RPMI8226 (cell line): ENCODE results near the gene BCAT1.
A peak's percentile ranks its signal among the peaks of the same experiment; 100 is the strongest.
"Not testable (repeated sequence)": the region's sequence is repeated elsewhere in the genome, so short reads cannot be mapped to it uniquely, and the experiment has no call there.

Source experiments
- DNase-seq: peaks from one replicate; pipeline ENCODE4 v3.0.0-alpha.2; 2015

BCAT1 gene

GRCh38 chr12:24851883-24852282 lies 97.0 kb downstream of the BCAT1 start:
- not testable (repeated sequence) for DNase-seq

- DNase-seq = no peak
Observed at GRCh38 chr12:24851341-24851740, 97.6 kb downstream of the BCAT1 start.

- no peak for DNase-seq
Observed at GRCh38 chr12:24850496-24850895, 98.4 kb downstream of the BCAT1 start.

- no peak for DNase-seq
Observed at GRCh38 chr12:24848941-24849477, 99.9 kb downstream of the BCAT1 start.

GRCh38 chr12:24846689-24847088 lies 102.2 kb downstream of the BCAT1 start:
- DNase-seq = no peak

GRCh38 chr12:24845615-24846014 lies 103.3 kb downstream of the BCAT1 start:
- no peak for DNase-seq

GRCh38 chr12:24840046-24840800 lies 108.7 kb downstream of the BCAT1 start:
- DNase-seq = no peak

- DNase-seq = no peak
Observed at GRCh38 chr12:24839268-24839791, 109.6 kb downstream of the BCAT1 start.

GRCh38 chr12:24838531-24838950 lies 110.4 kb downstream of the BCAT1 start:
- DNase-seq = peak; percentile 73

- no peak for DNase-seq
Observed at GRCh38 chr12:24835377-24835776, 113.5 kb downstream of the BCAT1 start.

GRCh38 chr12:24833513-24833912 lies 115.4 kb downstream of the BCAT1 start:
- no peak for DNase-seq

GRCh38 chr12:24823808-24824515 lies 124.9 kb downstream of the BCAT1 start:
- DNase-seq = no peak

- no peak for DNase-seq
Observed at GRCh38 chr12:24822121-24822899, 126.6 kb downstream of the BCAT1 start.

GRCh38 chr12:24821691-24822090 lies 127.2 kb downstream of the BCAT1 start:
- DNase-seq = peak; percentile 8

- no peak for DNase-seq
Observed at GRCh38 chr12:24820872-24821271, 128.0 kb downstream of the BCAT1 start.

- no peak for DNase-seq
Observed at GRCh38 chr12:24818351-24818750, 130.6 kb downstream of the BCAT1 start.

- DNase-seq = no peak
Observed at GRCh38 chr12:24815114-24815423, 133.8 kb downstream of the BCAT1 start.

GRCh38 chr12:24814379-24815113 lies 134.4 kb downstream of the BCAT1 start:
- DNase-seq = peak; percentile 84

GRCh38 chr12:24810378-24810777 lies 138.5 kb downstream of the BCAT1 start:
- DNase-seq = no peak

GRCh38 chr12:24809306-24809705 lies 139.6 kb downstream of the BCAT1 start:
- DNase-seq = not testable (repeated sequence)

- DNase-seq = no peak
Observed at GRCh38 chr12:24808651-24809050, 140.2 kb downstream of the BCAT1 start.

- no peak for DNase-seq
Observed at GRCh38 chr12:24806386-24806785, 142.5 kb downstream of the BCAT1 start.
